HFF-Myc (cell line): ENCODE measurements around the gene TTC13.

Experiments used
- DNase-seq: peaks from one replicate; pipeline ENCODE4 v3.0.0-alpha.2; 2011; ENCODE audit warnings: low read depth; ENCODE audit errors: extremely low read depth
- H3K4me3 ChIP-seq: replicated peaks from 2 replicates; pipeline ENCODE4 v1.5.1; 2011; ENCODE audit warnings: low read depth, mild to moderate bottlenecking, control low read depth, low read length
- CTCF ChIP-seq: IDR thresholded peaks from 2 replicates; pipeline ENCODE4 v1.5.1; 2012; ENCODE audit warnings: mild to moderate bottlenecking, low read depth, low read length, control low read depth; ENCODE audit errors: missing control alignments

The TTC13 gene

GRCh38 chr1:230982696-230983095, 4.0 kb upstream of the TTC13 start:
- no peak for DNase-seq
- TF ChIP-seq CTCF, result no peak

GRCh38 chr1:230979952-230980351, 1.3 kb upstream of the TTC13 start:
- no peak for DNase-seq
- no peak for TF ChIP-seq CTCF
- peak overlapping the region; percentile 91 for H3K4me3 ChIP-seq

More at GRCh38 chr1:230982696-230983095, 4.0 kb upstream of the TTC13 start:
- no peak overlapping the region for H3K4me3 ChIP-seq

DNA sequence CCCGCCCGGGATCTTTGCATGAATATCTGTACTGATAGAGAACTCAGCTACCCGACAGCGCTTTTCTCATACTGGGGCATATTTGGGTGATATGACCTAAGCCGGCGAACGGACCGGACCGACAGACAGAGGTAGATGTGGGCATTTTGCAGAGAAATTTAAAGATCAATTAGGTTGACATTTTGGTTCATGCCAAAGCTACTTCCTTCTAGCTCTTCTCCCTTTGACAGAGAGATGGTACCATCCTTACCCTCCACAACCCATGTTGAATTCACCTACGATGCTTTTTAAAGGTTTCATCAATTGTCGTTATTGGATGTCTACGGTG, 692 bp upstream of the TTC13 start:
- no peak for TF ChIP-seq CTCF
- DNase-seq, result no peak
- H3K4me3 ChIP-seq, result peak overlapping the region; percentile 91

- DNase-seq, result no peak
- H3K4me3 ChIP-seq, result peak overlapping the region; percentile 91
- no peak for TF ChIP-seq CTCF
Observed at GRCh38 chr1:230977761-230978490, 735 bp downstream of the TTC13 start.

- no peak for DNase-seq
- TF ChIP-seq CTCF, result no peak
- H3K4me3 ChIP-seq, result peak overlapping the region; percentile 91
Observed at GRCh38 chr1:230976825-230977747, 1.6 kb downstream of the TTC13 start.

- no peak for DNase-seq
- no peak overlapping the region for H3K4me3 ChIP-seq
- no peak for TF ChIP-seq CTCF
Observed at GRCh38 chr1:230976360-230976759, 2.3 kb downstream of the TTC13 start.
